ENCODE results near the gene DHRS1.
A peak's percentile ranks its signal among the peaks of the same experiment; 100 is the strongest.

Gene DHRS1

GRCh38 chr14:24304019-24304387 lies 4.4 kb upstream of the DHRS1 start:
- H3K4me3 ChIP-seq (ENCODE audit: severe bottlenecking), result no peak overlapping the region
- DNase-seq (ENCODE audit: low spot score), result no peak
- H3K4me1 ChIP-seq (ENCODE audit: insufficient read depth, poor library complexity, severe bottlenecking), result no peaks in the 10 kb centered on the region
- H3K27ac ChIP-seq (ENCODE audit: poor library complexity, severe bottlenecking), result no peak overlapping the region
- H3K27me3 ChIP-seq (ENCODE audit: insufficient read depth, poor library complexity, severe bottlenecking), result no peaks in the 10 kb centered on the region
- no peak for ATAC-seq (ENCODE audit: low read depth)
- peaks cover 62% of the 10 kb centered on the region for H3K36me3 ChIP-seq (ENCODE audit: low read depth)
- no peak for TF ChIP-seq CTCF (IDR thresholded peaks at IDR 0.05; ENCODE audit: poor library complexity, severe bottlenecking)
- no peaks in the 10 kb centered on the region for H3K9me3 ChIP-seq (ENCODE audit: severe bottlenecking)

- Histone ChIP-seq H3K4me3 (ENCODE audit: severe bottlenecking) (peak overlapping the region; percentile 83), H3K27ac (ENCODE audit: poor library complexity, severe bottlenecking) (peak overlapping the region; percentile 81), H3K27me3 (ENCODE audit: insufficient read depth, poor library complexity, severe bottlenecking) (no peaks in the 10 kb centered on the region), H3K36me3 (ENCODE audit: low read depth) (peaks cover 79% of the 10 kb centered on the region), H3K4me1 (ENCODE audit: insufficient read depth, poor library complexity, severe bottlenecking) (peaks cover 23% of the 10 kb centered on the region), H3K9me3 (ENCODE audit: severe bottlenecking) (no peaks in the 10 kb centered on the region)
- no peak for TF ChIP-seq CTCF (IDR thresholded peaks at IDR 0.05; ENCODE audit: poor library complexity, severe bottlenecking)
- DNase-seq (ENCODE audit: low spot score), result no peak
- no peak for ATAC-seq (ENCODE audit: low read depth)
Observed at GRCh38 chr14:24300326-24300980, 873 bp upstream of the DHRS1 start.

- no peaks in the 10 kb centered on the region for H3K9me3 ChIP-seq (ENCODE audit: severe bottlenecking)
- no peak for TF ChIP-seq CTCF (IDR thresholded peaks at IDR 0.05; ENCODE audit: poor library complexity, severe bottlenecking)
- peak; percentile 95 for DNase-seq (ENCODE audit: low spot score)
- H3K27me3 ChIP-seq (ENCODE audit: insufficient read depth, poor library complexity, severe bottlenecking), result no peaks in the 10 kb centered on the region
- ATAC-seq (ENCODE audit: low read depth), result peak; percentile 85
- peak overlapping the region; percentile 81 for H3K27ac ChIP-seq (ENCODE audit: poor library complexity, severe bottlenecking)
- peak overlapping the region; percentile 83 for H3K4me3 ChIP-seq (ENCODE audit: severe bottlenecking)
- peaks cover 79% of the 10 kb centered on the region for H3K36me3 ChIP-seq (ENCODE audit: low read depth)
- peaks cover 23% of the 10 kb centered on the region for H3K4me1 ChIP-seq (ENCODE audit: insufficient read depth, poor library complexity, severe bottlenecking)
Observed at GRCh38 chr14:24298892-24299254, 707 bp downstream of the DHRS1 start.

GRCh38 chr14:24297190-24297964 lies 2.2 kb downstream of the DHRS1 start:
- DNase-seq (ENCODE audit: low spot score) (no peak), ATAC-seq (ENCODE audit: low read depth) (0 out of 3 replicates have a peak, but pooled peaks have one; percentile 10)
- Histone ChIP-seq H3K27me3 (ENCODE audit: insufficient read depth, poor library complexity, severe bottlenecking) (no peaks in the 10 kb centered on the region), H3K36me3 (ENCODE audit: low read depth) (peaks cover 79% of the 10 kb centered on the region), H3K9me3 (ENCODE audit: severe bottlenecking) (no peaks in the 10 kb centered on the region), H3K4me1 (ENCODE audit: insufficient read depth, poor library complexity, severe bottlenecking) (peaks cover 23% of the 10 kb centered on the region), H3K4me3 (ENCODE audit: severe bottlenecking) (no peak overlapping the region), H3K27ac (ENCODE audit: poor library complexity, severe bottlenecking) (peak overlapping the region; percentile 81)
- TF ChIP-seq CTCF (IDR thresholded peaks at IDR 0.05; ENCODE audit: poor library complexity, severe bottlenecking), result peak; percentile 65

Measured in RWPE2 (cell line).